ENCODE measurements around the gene AUTS2. TPM values are rescaled to one million over a fixed set of nuclear protein-coding genes. Genes with fewer than 3 reads are reported as not detected.

Gene AUTS2
- polyA plus RNA-seq, 1 donor (not counting 4 experiments of a cell fraction or from before 2014, with no cell fraction given), result 4.7 TPM

GRCh38 chr7:69959789-69960499 lies 361.7 kb downstream of the AUTS2 start:
- FAIRE-seq (no peak), DNase-seq (ENCODE audit: low read depth, low spot score) (no peak)
- Histone ChIP-seq H3K27ac (ENCODE audit: control insufficient read depth, insufficient read depth, low read length) (no peak overlapping the region), H3K27me3 (ENCODE audit: control insufficient read depth, extremely low read depth, insufficient read depth, low read length) (no peaks in the 10 kb centered on the region), H3K4me3 (ENCODE audit: control insufficient read depth in 2 of 3, extremely low read depth in 1 of 3, insufficient read depth in 2 of 3, low read depth in 1 of 3, low read length in 3 of 3) (no peak overlapping the region), H3K9me3 (ENCODE audit: control insufficient read depth, low read depth, low read length) (no peaks in the 10 kb centered on the region), H3K9ac (ENCODE audit: control insufficient read depth, extremely low read depth, insufficient read depth, low read length) (no peak overlapping the region), H3K36me3 (ENCODE audit: control insufficient read depth in 2 of 2, extremely low read depth in 1 of 2, insufficient read depth in 2 of 2, low read length in 2 of 2) (no peaks in the 10 kb centered on the region), H3K4me2 (ENCODE audit: control insufficient read depth, extremely low read depth, insufficient read depth, low read depth, low read length) (no peak overlapping the region), H3K79me2 (ENCODE audit: control insufficient read depth, insufficient read depth, low read length) (no peaks in the 10 kb centered on the region), H2AFZ (ENCODE audit: control insufficient read depth, low read length) (no peak overlapping the region), H3K9me1 (ENCODE audit: control insufficient read depth, extremely low read depth, insufficient read depth, low read length) (no peaks in the 10 kb centered on the region), H3K4me1 (ENCODE audit: control insufficient read depth, extremely low read depth, insufficient read depth, low read length) (no peaks in the 10 kb centered on the region), H4K20me1 (ENCODE audit: control insufficient read depth, extremely low read depth, insufficient read depth, low read length) (no peaks in the 10 kb centered on the region)
- dilution Hi-C loops (cut with MboI; ENCODE audit: extremely low pct_ligation_motif_present, low sequenced_read_pairs), result no loop called here
- no peak for TF ChIP-seq EZH2 (IDR thresholded peaks at IDR 0.05; ENCODE audit: low read length)
- TF ChIP-seq, protein P1, sequence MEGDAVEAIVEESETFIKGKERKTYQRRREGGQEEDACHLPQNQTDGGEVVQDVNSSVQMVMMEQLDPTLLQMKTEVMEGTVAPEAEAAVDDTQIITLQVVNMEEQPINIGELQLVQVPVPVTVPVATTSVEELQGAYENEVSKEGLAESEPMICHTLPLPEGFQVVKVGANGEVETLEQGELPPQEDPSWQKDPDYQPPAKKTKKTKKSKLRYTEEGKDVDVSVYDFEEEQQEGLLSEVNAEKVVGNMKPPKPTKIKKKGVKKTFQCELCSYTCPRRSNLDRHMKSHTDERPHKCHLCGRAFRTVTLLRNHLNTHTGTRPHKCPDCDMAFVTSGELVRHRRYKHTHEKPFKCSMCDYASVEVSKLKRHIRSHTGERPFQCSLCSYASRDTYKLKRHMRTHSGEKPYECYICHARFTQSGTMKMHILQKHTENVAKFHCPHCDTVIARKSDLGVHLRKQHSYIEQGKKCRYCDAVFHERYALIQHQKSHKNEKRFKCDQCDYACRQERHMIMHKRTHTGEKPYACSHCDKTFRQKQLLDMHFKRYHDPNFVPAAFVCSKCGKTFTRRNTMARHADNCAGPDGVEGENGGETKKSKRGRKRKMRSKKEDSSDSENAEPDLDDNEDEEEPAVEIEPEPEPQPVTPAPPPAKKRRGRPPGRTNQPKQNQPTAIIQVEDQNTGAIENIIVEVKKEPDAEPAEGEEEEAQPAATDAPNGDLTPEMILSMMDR (optimal IDR thresholded peaks at IDR 0.05 in 1 of 3, IDR thresholded peaks at IDR 0.05 in 1 of 3, conservative IDR thresholded peaks at IDR 0.05 in 1 of 3; ENCODE audit: extremely low read depth in 1 of 3, insufficient read depth in 2 of 3, low read length in 3 of 3), result no peak

- no peak overlapping the region for H3K27ac ChIP-seq (ENCODE audit: control insufficient read depth, insufficient read depth, low read length)
- no peaks in the 10 kb centered on the region for H3K9me1 ChIP-seq (ENCODE audit: control insufficient read depth, extremely low read depth, insufficient read depth, low read length)
- H3K27me3 ChIP-seq (ENCODE audit: control insufficient read depth, extremely low read depth, insufficient read depth, low read length), result no peaks in the 10 kb centered on the region
- TF ChIP-seq EZH2 (IDR thresholded peaks at IDR 0.05; ENCODE audit: low read length), result no peak
- TF ChIP-seq, protein P1 (optimal IDR thresholded peaks at IDR 0.05 in 1 of 3, IDR thresholded peaks at IDR 0.05 in 1 of 3, conservative IDR thresholded peaks at IDR 0.05 in 1 of 3; ENCODE audit: extremely low read depth in 1 of 3, insufficient read depth in 2 of 3, low read length in 3 of 3), result no peak
- no peak overlapping the region for H3K4me3 ChIP-seq (ENCODE audit: control insufficient read depth in 2 of 3, extremely low read depth in 1 of 3, insufficient read depth in 2 of 3, low read depth in 1 of 3, low read length in 3 of 3)
- DNase-seq (ENCODE audit: low read depth, low spot score) (no peak), FAIRE-seq (no peak)
- H3K36me3 ChIP-seq (ENCODE audit: control insufficient read depth in 2 of 2, extremely low read depth in 1 of 2, insufficient read depth in 2 of 2, low read length in 2 of 2), result no peaks in the 10 kb centered on the region
- no peak overlapping the region for H3K4me2 ChIP-seq (ENCODE audit: control insufficient read depth, extremely low read depth, insufficient read depth, low read depth, low read length)
- H3K9ac ChIP-seq (ENCODE audit: control insufficient read depth, extremely low read depth, insufficient read depth, low read length), result no peak overlapping the region
- no peaks in the 10 kb centered on the region for H3K9me3 ChIP-seq (ENCODE audit: control insufficient read depth, low read depth, low read length)
- H4K20me1 ChIP-seq (ENCODE audit: control insufficient read depth, extremely low read depth, insufficient read depth, low read length), result no peaks in the 10 kb centered on the region
- no peaks in the 10 kb centered on the region for H3K79me2 ChIP-seq (ENCODE audit: control insufficient read depth, insufficient read depth, low read length)
- H3K4me1 ChIP-seq (ENCODE audit: control insufficient read depth, extremely low read depth, insufficient read depth, low read length), result no peaks in the 10 kb centered on the region
- no peak overlapping the region for H2AFZ ChIP-seq (ENCODE audit: control insufficient read depth, low read length)
- dilution Hi-C loops (cut with MboI; ENCODE audit: extremely low pct_ligation_motif_present, low sequenced_read_pairs), result no loop called here
These were observed 363.2 kb downstream of the AUTS2 start for GRCh38 chr7:69961436-69961835.
